ENCODE measurements around the gene CELF4. TPM values are rescaled to one million over a fixed set of nuclear protein-coding genes. Genes with fewer than 3 reads are reported as not detected.
A peak's percentile ranks its signal among the peaks of the same experiment; 100 is the strongest.

The CELF4 gene
- total RNA-seq, 1 experiment from 2014 or later, result not detected

DNA sequence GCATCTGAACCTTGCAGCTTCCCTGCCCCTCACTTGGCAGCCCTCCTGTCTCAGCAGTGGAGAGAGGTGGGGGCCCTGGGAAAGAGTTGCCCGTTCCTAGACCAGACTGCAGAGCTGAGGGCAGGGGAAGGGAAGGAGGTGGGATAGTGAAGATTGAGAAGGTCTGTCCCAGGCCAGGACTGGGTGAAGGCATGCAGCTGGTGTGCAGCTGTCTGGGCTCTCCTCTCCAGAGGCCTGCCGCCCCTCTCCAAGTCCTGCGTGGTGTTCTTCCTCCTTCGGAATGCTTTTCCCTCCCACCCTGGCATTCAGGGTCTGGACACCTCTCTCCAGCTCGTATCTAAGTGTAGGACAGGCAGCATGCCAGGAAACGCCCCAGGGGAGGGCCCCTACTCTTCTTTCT lies 323.5 kb downstream of the CELF4 start:
- Histone ChIP-seq H3K4me1 (replicated peaks) (no peaks in the 10 kb centered on the region), H3K27ac (no peak overlapping the region), H3K27me3 (replicated peaks) (no peaks in the 10 kb centered on the region), H3K36me3 (no peaks in the 10 kb centered on the region), H3K4me3 (no peak overlapping the region), H3K9me3 (replicated peaks) (no peaks in the 10 kb centered on the region)
- peak in 1 of 2 experiments; percentile 32 for DNase-seq (ENCODE audit: low read depth in 1 of 2, low spot score in 2 of 2)

- H3K36me3 ChIP-seq, result no peaks in the 10 kb centered on the region
Observed at GRCh38 chr18:37238282-37239108, 327.1 kb downstream of the CELF4 start.

GRCh38 chr18:37235583-37235982 lies 330.0 kb downstream of the CELF4 start:
- no peaks in the 10 kb centered on the region for H3K4me1 ChIP-seq (replicated peaks)
- DNase-seq (ENCODE audit: low read depth in 1 of 2, low spot score in 2 of 2), result no peak
- no peak overlapping the region for H3K27ac ChIP-seq
- no peaks in the 10 kb centered on the region for H3K9me3 ChIP-seq (replicated peaks)
- H3K36me3 ChIP-seq, result no peaks in the 10 kb centered on the region
- H3K27me3 ChIP-seq (replicated peaks), result no peaks in the 10 kb centered on the region
- no peak overlapping the region for H3K4me3 ChIP-seq

More at GRCh38 chr18:37238282-37239108, 327.1 kb downstream of the CELF4 start:
- Histone ChIP-seq H3K27me3 (replicated peaks) (no peaks in the 10 kb centered on the region), H3K9me3 (replicated peaks) (no peaks in the 10 kb centered on the region), H3K4me3 (no peak overlapping the region), H3K27ac (no peak overlapping the region), H3K4me1 (replicated peaks) (no peaks in the 10 kb centered on the region)
- no peak for DNase-seq (ENCODE audit: low read depth in 1 of 2, low spot score in 2 of 2)

DNA sequence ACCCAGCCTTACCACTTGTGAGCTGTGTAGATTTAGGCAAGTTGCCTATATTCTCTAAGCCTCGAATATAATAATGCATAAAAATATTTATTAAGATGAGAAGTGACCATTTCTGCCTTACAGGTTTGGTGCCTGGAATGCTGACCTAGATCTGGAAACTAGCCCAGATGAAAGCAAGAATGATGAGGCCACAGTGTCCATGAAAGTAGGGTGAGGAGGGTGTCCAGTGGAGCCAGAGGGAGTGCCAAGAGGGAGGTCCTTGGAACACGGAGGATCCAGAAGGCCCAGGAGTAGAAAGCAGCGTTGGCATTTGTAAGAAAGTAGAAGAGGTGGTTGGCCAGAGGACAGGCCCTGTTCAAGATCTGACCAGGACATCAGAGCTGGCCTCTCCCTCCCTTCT lies 334.3 kb downstream of the CELF4 start:
- Histone ChIP-seq H3K27ac (no peak overlapping the region), H3K4me1 (replicated peaks) (no peaks in the 10 kb centered on the region), H3K4me3 (no peak overlapping the region), H3K36me3 (no peaks in the 10 kb centered on the region), H3K27me3 (replicated peaks) (no peaks in the 10 kb centered on the region), H3K9me3 (replicated peaks) (no peaks in the 10 kb centered on the region)
- no peak for DNase-seq (ENCODE audit: low read depth in 1 of 2, low spot score in 2 of 2)

DNA sequence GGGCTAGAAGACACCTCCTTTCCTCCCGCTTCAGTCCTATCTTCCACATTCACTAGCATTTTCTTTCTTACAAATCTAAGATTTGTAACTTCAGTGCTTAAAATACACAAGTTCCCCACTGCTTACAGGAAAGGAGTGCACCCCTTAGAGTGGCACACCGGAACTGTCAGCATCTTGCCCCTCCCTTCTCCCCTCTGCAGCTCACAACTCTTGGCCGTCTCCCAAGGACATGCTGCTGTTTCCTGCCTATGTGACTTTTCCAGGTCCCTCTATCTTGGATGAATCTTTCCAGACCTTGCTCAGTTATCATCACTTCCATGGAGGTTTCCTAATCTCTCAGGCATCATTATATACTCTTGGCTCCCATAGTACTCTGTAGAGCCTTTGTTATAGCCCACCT lies 334.8 kb downstream of the CELF4 start:
- DNase-seq (ENCODE audit: low read depth in 1 of 2, low spot score in 2 of 2), result no peak
- H3K4me1 ChIP-seq (replicated peaks), result no peaks in the 10 kb centered on the region
- H3K27ac ChIP-seq, result no peak overlapping the region
- H3K36me3 ChIP-seq, result no peaks in the 10 kb centered on the region
- no peaks in the 10 kb centered on the region for H3K27me3 ChIP-seq (replicated peaks)
- no peak overlapping the region for H3K4me3 ChIP-seq
- H3K9me3 ChIP-seq (replicated peaks), result no peaks in the 10 kb centered on the region

- Histone ChIP-seq H3K27me3 (replicated peaks) (no peaks in the 10 kb centered on the region), H3K4me1 (replicated peaks) (no peaks in the 10 kb centered on the region), H3K27ac (no peak overlapping the region), H3K4me3 (no peak overlapping the region), H3K9me3 (replicated peaks) (no peaks in the 10 kb centered on the region), H3K36me3 (no peaks in the 10 kb centered on the region)
- no peak for DNase-seq (ENCODE audit: low read depth in 1 of 2, low spot score in 2 of 2)
Observed at GRCh38 chr18:37225279-37225678, 340.3 kb downstream of the CELF4 start.

GRCh38 chr18:37222999-37223378 lies 342.6 kb downstream of the CELF4 start:
- DNase-seq (ENCODE audit: low read depth in 1 of 2, low spot score in 2 of 2), result no peak
- Histone ChIP-seq H3K27ac (no peak overlapping the region), H3K36me3 (no peaks in the 10 kb centered on the region), H3K4me1 (replicated peaks) (no peaks in the 10 kb centered on the region), H3K4me3 (no peak overlapping the region), H3K9me3 (replicated peaks) (no peaks in the 10 kb centered on the region), H3K27me3 (replicated peaks) (no peaks in the 10 kb centered on the region)

DNA sequence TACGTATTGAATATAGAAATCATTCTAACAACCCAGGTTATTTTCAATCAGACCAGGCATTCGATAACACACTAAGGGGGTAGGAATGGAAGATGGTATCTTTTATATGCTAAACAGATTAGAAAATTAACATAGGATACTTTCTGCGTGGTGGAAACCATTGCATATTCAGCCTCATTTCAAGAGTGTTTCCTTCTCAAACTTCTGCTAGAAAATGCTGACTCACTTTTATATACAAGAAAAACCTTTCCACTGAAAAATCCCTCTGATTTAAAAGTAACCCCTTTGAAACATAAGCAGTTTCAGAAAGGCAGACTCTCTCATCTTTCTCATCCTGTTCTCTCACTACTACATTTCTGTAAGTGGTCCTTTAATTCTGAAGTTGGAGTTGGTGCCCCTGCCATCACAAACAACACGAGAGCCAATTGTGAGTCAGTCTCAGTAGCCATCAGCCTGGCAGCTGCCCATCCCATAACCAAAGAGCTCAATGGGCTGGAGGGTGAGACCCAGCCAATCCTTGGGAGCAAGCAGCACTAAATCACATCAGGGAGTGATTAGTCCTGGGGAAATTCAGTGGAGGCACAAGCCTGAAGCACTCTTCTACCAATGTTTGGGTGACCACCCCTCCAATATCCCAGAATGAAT lies 343.1 kb downstream of the CELF4 start:
- Histone ChIP-seq H3K9me3 (replicated peaks) (no peaks in the 10 kb centered on the region), H3K27ac (no peak overlapping the region), H3K4me1 (replicated peaks) (no peaks in the 10 kb centered on the region), H3K36me3 (no peaks in the 10 kb centered on the region), H3K27me3 (replicated peaks) (no peaks in the 10 kb centered on the region), H3K4me3 (no peak overlapping the region)
- DNase-seq (ENCODE audit: low read depth in 1 of 2, low spot score in 2 of 2), result no peak

GRCh38 chr18:37219257-37219656 lies 346.3 kb downstream of the CELF4 start:
- no peak overlapping the region for H3K27ac ChIP-seq

GRCh38 chr18:37218022-37218590 lies 347.5 kb downstream of the CELF4 start:
- Histone ChIP-seq H3K9me3 (replicated peaks) (no peaks in the 10 kb centered on the region), H3K27me3 (replicated peaks) (no peaks in the 10 kb centered on the region), H3K4me3 (no peak overlapping the region), H3K36me3 (no peaks in the 10 kb centered on the region), H3K4me1 (replicated peaks) (no peaks in the 10 kb centered on the region), H3K27ac (no peak overlapping the region)
- DNase-seq (ENCODE audit: low read depth in 1 of 2, low spot score in 2 of 2), result no peak

More at GRCh38 chr18:37219257-37219656, 346.3 kb downstream of the CELF4 start:
- Histone ChIP-seq H3K9me3 (replicated peaks) (no peaks in the 10 kb centered on the region), H3K4me3 (no peak overlapping the region), H3K36me3 (no peaks in the 10 kb centered on the region), H3K4me1 (replicated peaks) (no peaks in the 10 kb centered on the region), H3K27me3 (replicated peaks) (no peaks in the 10 kb centered on the region)
- no peak for DNase-seq (ENCODE audit: low read depth in 1 of 2, low spot score in 2 of 2)

DNA sequence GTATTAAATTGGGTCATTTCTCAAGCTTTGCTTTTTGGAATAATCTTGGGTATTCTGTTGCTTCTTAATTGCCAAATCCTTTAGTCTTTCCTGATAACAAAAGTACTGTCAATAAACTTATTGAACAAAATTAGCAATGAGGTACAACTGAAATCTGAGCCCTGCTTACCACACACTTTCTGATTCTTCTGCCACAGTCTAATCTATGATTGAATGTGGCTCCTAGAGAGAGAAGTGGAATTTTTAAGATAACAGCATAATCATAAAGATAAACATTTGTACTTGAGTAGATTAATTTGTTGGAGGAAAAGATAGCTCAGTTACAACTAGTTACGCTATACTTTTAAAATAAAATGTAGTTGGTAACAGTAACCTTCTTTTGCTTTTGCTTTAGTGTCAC lies 354.8 kb downstream of the CELF4 start:
- H3K9me3 ChIP-seq (replicated peaks), result no peaks in the 10 kb centered on the region
- no peak overlapping the region for H3K27ac ChIP-seq
- H3K4me1 ChIP-seq (replicated peaks), result no peaks in the 10 kb centered on the region
- no peaks in the 10 kb centered on the region for H3K36me3 ChIP-seq
- no peak for DNase-seq (ENCODE audit: low read depth in 1 of 2, low spot score in 2 of 2)
- no peaks in the 10 kb centered on the region for H3K27me3 ChIP-seq (replicated peaks)
- H3K4me3 ChIP-seq, result no peak overlapping the region

DNA sequence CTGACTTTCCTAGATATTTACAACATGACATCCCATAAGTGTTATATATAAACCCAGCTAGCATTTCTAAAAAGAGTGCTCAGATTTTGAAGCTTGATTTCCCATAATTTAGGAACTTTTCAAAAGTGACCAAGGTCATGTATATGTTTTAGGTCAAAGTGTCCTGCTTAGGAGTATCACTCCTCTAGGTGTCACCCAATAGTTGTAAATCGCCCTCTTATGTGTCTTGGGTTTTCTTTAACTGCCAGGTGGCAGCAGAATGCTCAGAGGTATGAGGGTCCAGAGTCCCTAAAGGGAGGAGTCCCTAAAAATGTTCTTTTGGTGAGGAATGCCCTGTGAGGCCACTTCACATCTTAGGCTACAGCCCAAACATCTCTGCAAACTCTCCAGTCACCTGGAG lies 358.3 kb downstream of the CELF4 start:
- Histone ChIP-seq H3K27ac (no peak overlapping the region), H3K36me3 (no peaks in the 10 kb centered on the region), H3K9me3 (replicated peaks) (no peaks in the 10 kb centered on the region), H3K4me1 (replicated peaks) (no peaks in the 10 kb centered on the region), H3K4me3 (no peak overlapping the region), H3K27me3 (replicated peaks) (no peaks in the 10 kb centered on the region)
- DNase-seq (ENCODE audit: low read depth in 1 of 2, low spot score in 2 of 2), result no peak

DNA sequence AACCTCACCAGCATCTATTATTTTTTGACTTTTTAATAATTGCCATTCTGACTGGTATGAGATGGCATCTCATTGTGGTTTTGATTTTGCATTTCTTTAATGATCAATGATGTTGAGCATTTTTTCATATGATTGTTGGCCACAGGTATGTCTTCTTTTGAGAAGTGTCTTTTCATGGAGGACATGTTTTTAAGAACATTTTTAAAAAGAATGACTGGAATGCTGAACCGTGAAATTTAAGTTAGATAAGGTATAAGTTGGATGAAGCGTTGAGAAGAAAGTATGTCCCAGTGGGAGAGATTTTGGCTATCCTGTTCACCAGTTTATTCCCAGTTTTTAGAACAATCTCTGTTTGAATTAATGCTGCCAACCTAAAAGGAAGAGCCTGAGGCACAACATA lies 365.9 kb downstream of the CELF4 start:
- no peak for DNase-seq (ENCODE audit: low read depth in 1 of 2, low spot score in 2 of 2)
- Histone ChIP-seq H3K27ac (no peak overlapping the region), H3K9me3 (replicated peaks) (0 out of 2 replicates have a peak, but pooled peaks cover 6% of the 10 kb centered on the region), H3K4me1 (replicated peaks) (no peaks in the 10 kb centered on the region), H3K36me3 (no peaks in the 10 kb centered on the region), H3K27me3 (replicated peaks) (no peaks in the 10 kb centered on the region), H3K4me3 (no peak overlapping the region)

Measured in SJSA1 (cell line).